Activated T-cell treated with anti-CD3 and anti-CD28 coated beads, Interleukin-2, amount 50 U/mL, for 24 hours (primary cell): ENCODE data around the gene SLC7A14.
A peak's percentile ranks its signal among the peaks of the same experiment; 100 is the strongest.
"Not testable (repeated sequence)": the region's sequence is repeated elsewhere in the genome, so short reads cannot be mapped to it uniquely, and the experiment has no call there.

ENCODE experiments used
- DNase-seq: peaks from one replicate; pipeline ENCODE4 v3.0.0-alpha.2; 2020
- H3K27ac Mint-ChIP-seq: 2 replicates; pipeline ENCODE4 v1.8.0; 2020; ENCODE audit warnings: mild to moderate bottlenecking, mixed read lengths
- H3K27me3 Mint-ChIP-seq: 2 replicates; pipeline ENCODE4 v1.8.0; 2020; ENCODE audit warnings: mixed read lengths
- H3K36me3 Mint-ChIP-seq: 2 replicates; pipeline ENCODE4 v1.8.0; 2020; ENCODE audit warnings: low read depth, mixed read lengths
- H3K4me1 Mint-ChIP-seq: 2 replicates; pipeline ENCODE4 v1.8.0; 2020; ENCODE audit warnings: low read depth, mixed read lengths
- H3K4me3 Mint-ChIP-seq: 2 replicates; pipeline ENCODE4 v1.8.0; 2020; ENCODE audit warnings: mild to moderate bottlenecking, moderate library complexity, mixed read lengths
- H3K9me3 Mint-ChIP-seq: 2 replicates; pipeline ENCODE4 v1.8.0; 2020; ENCODE audit warnings: mixed read lengths

SLC7A14 gene

DNA sequence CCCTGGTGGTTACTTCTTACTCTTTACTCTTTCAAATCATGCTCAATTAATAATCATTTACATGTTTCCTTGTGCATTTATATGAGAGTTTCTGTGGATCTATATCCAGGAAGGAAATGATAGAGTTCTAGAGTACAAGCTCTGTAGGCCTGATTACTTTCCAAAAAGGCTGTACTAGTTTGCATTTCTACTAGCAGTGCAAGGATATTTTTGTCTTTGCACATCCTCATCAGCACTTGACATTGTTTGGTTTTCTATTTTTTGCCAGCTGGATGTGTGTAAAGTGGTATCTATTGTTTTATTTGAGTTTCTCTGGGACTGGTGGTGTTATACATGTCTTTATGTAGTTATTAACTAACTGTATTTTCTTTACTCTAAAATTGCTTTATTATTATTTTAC lies 19.6 kb upstream of the SLC7A14 start:
- Mint-ChIP-seq H3K27ac (no peak overlapping the region), H3K36me3 (no peaks in the 10 kb centered on the region), H3K4me3 (no peak overlapping the region), H3K4me1 (no peaks in the 10 kb centered on the region), H3K27me3 (peaks cover 19% of the 10 kb centered on the region), H3K9me3 (no peaks in the 10 kb centered on the region)
- no peak for DNase-seq

DNA sequence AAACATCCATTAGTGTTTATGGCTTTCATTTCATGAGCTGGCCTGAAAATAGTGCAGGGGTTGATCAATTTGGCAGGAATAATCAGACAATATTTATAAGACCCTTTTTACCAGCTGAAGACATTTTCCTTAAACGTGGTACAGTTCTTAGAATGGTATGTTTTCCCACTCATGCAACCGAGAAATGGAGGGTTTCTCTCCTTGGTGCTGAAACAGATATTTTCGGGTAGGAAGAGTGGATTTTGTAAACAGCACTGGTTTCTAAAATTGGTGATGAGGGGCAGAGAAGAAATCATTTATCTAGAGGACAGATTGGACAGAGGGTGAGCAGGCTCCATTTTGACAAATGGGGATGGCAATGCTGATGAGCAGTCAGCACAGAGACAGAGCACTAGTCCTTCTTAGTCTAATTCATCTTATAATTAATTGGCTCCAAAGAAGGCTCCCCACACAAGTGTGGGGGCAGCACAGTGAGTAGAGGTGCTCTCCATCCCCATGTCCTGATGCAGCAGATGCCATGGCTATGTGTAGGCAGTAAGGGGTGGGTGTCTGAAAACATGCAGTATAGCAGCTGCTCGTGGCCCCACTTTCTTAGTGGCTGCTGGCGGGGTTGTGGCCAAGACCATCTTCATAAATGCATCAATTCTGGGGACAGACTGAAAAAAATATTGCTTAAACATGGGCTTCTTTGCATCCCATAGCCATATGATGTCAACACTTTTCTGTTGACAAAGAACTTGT lies 18.1 kb upstream of the SLC7A14 start:
- Mint-ChIP-seq H3K27me3 (peaks cover 24% of the 10 kb centered on the region), H3K4me3 (no peak overlapping the region), H3K9me3 (no peaks in the 10 kb centered on the region), H3K4me1 (no peaks in the 10 kb centered on the region), H3K27ac (no peak overlapping the region), H3K36me3 (no peaks in the 10 kb centered on the region)
- DNase-seq, result no peak

DNA sequence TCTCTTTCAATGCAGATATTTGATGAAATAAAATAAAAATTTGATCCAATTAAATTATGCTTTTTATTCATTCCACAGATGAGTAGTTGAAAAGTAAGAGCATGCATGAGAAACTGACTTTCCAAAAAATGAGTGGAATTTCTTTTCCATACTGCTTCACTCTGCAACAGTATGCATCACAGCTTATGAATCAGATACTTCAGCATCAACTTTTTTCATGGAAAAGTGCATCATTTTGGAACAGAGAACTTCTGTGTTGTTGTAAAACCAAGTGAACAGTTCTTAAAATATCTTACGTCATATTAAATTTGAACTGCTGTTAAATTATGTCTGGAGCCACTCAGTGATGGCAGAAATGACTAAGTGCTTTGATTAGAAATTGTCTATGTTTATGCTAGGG lies 16.7 kb upstream of the SLC7A14 start:
- peaks cover 25% of the 10 kb centered on the region for H3K27me3 Mint-ChIP-seq
- no peak overlapping the region for H3K27ac Mint-ChIP-seq
- DNase-seq, result no peak
- no peaks in the 10 kb centered on the region for H3K9me3 Mint-ChIP-seq
- H3K36me3 Mint-ChIP-seq, result no peaks in the 10 kb centered on the region
- no peaks in the 10 kb centered on the region for H3K4me1 Mint-ChIP-seq
- no peak overlapping the region for H3K4me3 Mint-ChIP-seq

DNA sequence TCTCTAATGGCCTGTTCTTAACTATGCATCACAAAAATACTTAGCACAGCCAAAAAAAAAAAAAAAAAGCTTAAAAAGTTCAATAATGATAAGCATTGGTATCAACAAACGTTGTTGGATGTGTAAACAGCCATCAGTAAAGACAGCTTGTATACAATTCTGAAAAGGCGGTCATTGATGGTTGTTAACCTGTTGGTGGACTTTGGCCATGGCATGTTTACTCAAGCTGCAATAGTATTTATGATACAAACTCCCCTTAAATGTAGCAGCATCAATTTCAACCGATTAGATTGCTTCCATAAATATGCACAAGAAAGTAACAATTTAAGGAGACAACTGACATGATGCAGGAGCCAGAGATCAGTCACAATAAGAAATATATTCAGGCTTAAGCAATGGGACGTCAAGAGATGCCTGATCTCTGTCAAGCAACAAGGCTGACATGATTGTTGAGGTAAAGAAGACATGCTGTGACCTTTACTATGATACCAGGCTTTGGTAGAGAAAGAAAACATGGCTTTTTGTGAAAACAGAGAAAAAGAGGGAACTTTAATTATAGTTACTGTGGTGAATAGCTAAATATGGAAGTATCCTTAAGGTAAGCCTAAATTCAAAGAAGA lies 14.2 kb upstream of the SLC7A14 start:
- Mint-ChIP-seq H3K27me3 (peaks cover 36% of the 10 kb centered on the region), H3K27ac (no peak overlapping the region), H3K36me3 (no peaks in the 10 kb centered on the region), H3K9me3 (no peaks in the 10 kb centered on the region), H3K4me1 (no peaks in the 10 kb centered on the region), H3K4me3 (no peak overlapping the region)
- no peak for DNase-seq

GRCh38 chr3:170599091-170599490 lies 13.2 kb upstream of the SLC7A14 start:
- no peak overlapping the region for H3K27ac Mint-ChIP-seq

DNA sequence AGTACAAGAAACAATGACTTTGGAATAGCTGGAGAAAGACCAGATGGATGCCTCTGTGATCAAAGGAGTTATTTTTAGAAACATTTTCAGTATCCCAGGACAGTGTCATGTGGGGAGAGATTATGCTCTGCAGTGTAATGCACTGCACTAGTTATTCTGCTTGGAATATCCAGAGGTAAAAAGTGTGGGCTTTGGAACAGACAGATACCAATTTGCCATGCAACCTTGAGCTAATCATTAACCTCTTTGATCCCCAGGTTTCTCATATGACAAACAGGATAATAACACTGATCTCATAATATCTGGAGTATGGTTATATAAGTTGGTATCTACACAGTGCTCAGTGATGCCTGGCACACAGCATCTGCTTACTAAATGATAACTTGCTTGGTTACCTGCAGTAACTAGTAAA lies 12.2 kb upstream of the SLC7A14 start:
- Mint-ChIP-seq H3K9me3 (no peaks in the 10 kb centered on the region), H3K27ac (no peak overlapping the region), H3K4me3 (no peak overlapping the region), H3K4me1 (no peaks in the 10 kb centered on the region), H3K36me3 (no peaks in the 10 kb centered on the region), H3K27me3 (peaks cover 40% of the 10 kb centered on the region)
- no peak for DNase-seq

More at GRCh38 chr3:170599091-170599490, 13.2 kb upstream of the SLC7A14 start:
- Mint-ChIP-seq H3K4me3 (no peak overlapping the region), H3K4me1 (no peaks in the 10 kb centered on the region), H3K36me3 (no peaks in the 10 kb centered on the region), H3K27me3 (peaks cover 39% of the 10 kb centered on the region), H3K9me3 (no peaks in the 10 kb centered on the region)
- no peak for DNase-seq

GRCh38 chr3:170594528-170594927 lies 8.7 kb upstream of the SLC7A14 start:
- DNase-seq, result no peak
- Mint-ChIP-seq H3K36me3 (no peaks in the 10 kb centered on the region), H3K27ac (no peak overlapping the region), H3K4me1 (no peaks in the 10 kb centered on the region), H3K27me3 (peaks cover 55% of the 10 kb centered on the region), H3K9me3 (no peaks in the 10 kb centered on the region), H3K4me3 (no peak overlapping the region)

DNA sequence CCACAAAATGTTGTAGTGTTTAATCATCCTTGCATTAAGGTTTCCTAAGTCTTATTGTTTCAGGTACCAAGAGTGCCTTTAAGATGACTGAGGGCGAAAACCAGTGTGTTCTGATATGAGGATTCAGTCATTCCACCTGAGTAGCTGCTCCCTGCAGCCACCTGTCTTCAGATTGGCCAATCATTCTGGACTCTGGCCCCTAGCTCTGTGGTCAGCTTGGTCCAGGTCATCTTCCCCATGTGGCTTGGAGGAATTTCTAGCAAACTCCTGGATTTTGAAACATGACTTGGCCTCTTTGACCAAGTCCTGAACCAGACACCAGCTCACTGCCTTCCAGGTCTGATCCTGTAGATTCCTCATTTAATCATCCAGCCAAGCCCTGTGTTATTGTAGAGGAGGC lies 7.8 kb upstream of the SLC7A14 start:
- no peak for DNase-seq
- Mint-ChIP-seq H3K4me3 (no peak overlapping the region), H3K36me3 (no peaks in the 10 kb centered on the region), H3K4me1 (no peaks in the 10 kb centered on the region), H3K9me3 (no peaks in the 10 kb centered on the region), H3K27me3 (peaks cover 63% of the 10 kb centered on the region), H3K27ac (no peak overlapping the region)

DNA sequence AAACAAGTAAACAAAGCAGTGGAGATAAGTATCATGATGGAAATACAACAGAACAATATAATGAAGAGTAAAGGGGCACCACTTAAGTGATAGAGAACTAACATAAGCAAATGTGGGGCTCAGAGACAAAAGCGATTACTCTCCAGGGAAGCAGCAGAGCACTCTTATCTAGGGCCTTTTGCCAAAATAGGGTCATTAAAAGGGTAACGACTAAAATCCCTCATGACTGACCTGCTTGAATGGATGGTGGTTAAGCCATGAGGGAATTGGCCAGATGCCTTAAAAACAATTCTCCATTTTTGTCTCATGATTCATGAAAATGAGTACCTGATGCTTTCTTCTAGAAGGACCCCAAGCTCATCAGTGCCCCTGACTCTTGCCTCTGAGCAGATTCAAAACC lies 3.2 kb upstream of the SLC7A14 start:
- no peaks in the 10 kb centered on the region for H3K4me1 Mint-ChIP-seq
- H3K27ac Mint-ChIP-seq, result no peak overlapping the region
- peaks cover 82% of the 10 kb centered on the region for H3K27me3 Mint-ChIP-seq
- no peak overlapping the region for H3K4me3 Mint-ChIP-seq
- no peak for DNase-seq
- H3K36me3 Mint-ChIP-seq, result no peaks in the 10 kb centered on the region
- no peaks in the 10 kb centered on the region for H3K9me3 Mint-ChIP-seq

- H3K4me1 Mint-ChIP-seq, result no peaks in the 10 kb centered on the region
- no peak overlapping the region for H3K4me3 Mint-ChIP-seq
- H3K9me3 Mint-ChIP-seq, result peaks cover 3% of the 10 kb centered on the region
- peaks cover 68% of the 10 kb centered on the region for H3K27me3 Mint-ChIP-seq
- H3K27ac Mint-ChIP-seq, result no peak overlapping the region
- no peaks in the 10 kb centered on the region for H3K36me3 Mint-ChIP-seq
- no peak for DNase-seq
These were observed 603 bp downstream of the SLC7A14 start for GRCh38 chr3:170585008-170585936.

GRCh38 chr3:170584585-170585007 lies 1.3 kb downstream of the SLC7A14 start:
- peak; percentile 58 for DNase-seq
- Mint-ChIP-seq H3K36me3 (no peaks in the 10 kb centered on the region), H3K9me3 (peaks cover 3% of the 10 kb centered on the region), H3K27ac (no peak overlapping the region), H3K4me3 (no peak overlapping the region), H3K4me1 (no peaks in the 10 kb centered on the region), H3K27me3 (peaks cover 71% of the 10 kb centered on the region)

GRCh38 chr3:170579646-170580045 lies 6.2 kb downstream of the SLC7A14 start:
- Mint-ChIP-seq H3K4me3 (no peak overlapping the region), H3K27me3 (peaks cover 67% of the 10 kb centered on the region), H3K4me1 (peaks cover 2% of the 10 kb centered on the region), H3K9me3 (peaks cover 3% of the 10 kb centered on the region), H3K27ac (no peak overlapping the region), H3K36me3 (no peaks in the 10 kb centered on the region)
- no peak for DNase-seq

DNA sequence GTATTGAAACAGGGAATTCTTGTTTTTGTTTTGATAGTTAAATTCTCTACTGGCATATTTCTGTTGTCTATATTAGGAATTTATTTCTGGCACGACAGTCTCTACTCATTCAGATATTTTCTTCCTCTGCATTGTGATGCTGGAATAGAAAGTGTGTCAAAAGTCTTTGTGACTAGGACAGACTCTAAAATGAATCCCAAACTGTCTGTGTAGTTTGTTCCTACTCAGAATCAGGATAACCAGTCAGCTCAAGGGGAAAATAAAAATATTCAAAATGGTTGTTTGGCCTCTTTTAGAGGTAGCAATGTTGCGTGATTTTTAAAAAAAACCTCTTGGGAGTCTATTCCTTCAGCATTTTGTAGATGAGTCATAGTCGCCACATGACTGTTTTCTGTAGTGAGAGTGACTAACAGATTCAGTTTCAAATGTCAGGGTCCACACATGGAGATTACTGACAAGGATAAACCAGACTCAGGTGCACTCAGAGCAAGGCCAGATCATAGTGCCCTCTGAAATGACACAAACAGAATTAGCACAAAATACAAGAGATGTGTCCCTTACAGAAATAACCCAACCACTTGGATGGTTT lies 13.1 kb downstream of the SLC7A14 start:
- Mint-ChIP-seq H3K27me3 (peaks cover 43% of the 10 kb centered on the region), H3K27ac (peak overlapping the region; percentile 87), H3K9me3 (peaks cover 2% of the 10 kb centered on the region), H3K4me1 (peaks cover 25% of the 10 kb centered on the region), H3K36me3 (no peaks in the 10 kb centered on the region), H3K4me3 (no peak overlapping the region)
- no peak for DNase-seq

- DNase-seq, H3K9me3 Mint-ChIP-seq, H3K27ac Mint-ChIP-seq, H3K36me3 Mint-ChIP-seq, H3K4me3 Mint-ChIP-seq: not testable (repeated sequence)
- Mint-ChIP-seq H3K4me1 (peaks cover 16% of the 10 kb centered on the region), H3K27me3 (peaks cover 15% of the 10 kb centered on the region)
These were observed 18.3 kb downstream of the SLC7A14 start for GRCh38 chr3:170567598-170567997.
